Aorta (tissue), 5 donors: Measurements from ENCODE around the gene CREG1. TPM values are rescaled to one million over a fixed set of nuclear protein-coding genes. Genes with fewer than 3 reads are reported as not detected.

ENCODE experiments used
- ATAC-seq: fragments of 200-7000 bp; cut with Tn5 transposase; one replicate; pipeline ENCODE4 v1.9.1; 2022; ENCODE audit warnings: moderate library complexity; ENCODE audit not compliant: low FRiP score
- DNase-seq, 2 donors: peaks; one replicate each; pipeline ENCODE4 v3.0.0-alpha.2; 2020
- H3K27ac ChIP-seq, 2 donors: one replicate each; pipeline ENCODE4 v1.5.1; 2013; ENCODE audit warnings: low read length in 2 of 2, mild to moderate bottlenecking in 2 of 2, moderate library complexity in 2 of 2, control low read depth in 1 of 2, inconsistent platforms in 1 of 2, low read depth in 1 of 2
- H3K27me3 ChIP-seq, 2 donors: one replicate each; pipeline ENCODE4 v1.6.1; 2013; ENCODE audit warnings: control low read depth in 1 of 2, low read length in 1 of 2, mild to moderate bottlenecking in 1 of 2, moderate library complexity in 1 of 2; ENCODE audit not compliant: insufficient read depth in 2 of 2, control insufficient read depth in 1 of 2
- H3K36me3 ChIP-seq, 2 donors: one replicate each; pipeline ENCODE4 v1.6.1; 2013; ENCODE audit warnings: control low read depth in 1 of 2, low read length in 1 of 2, mild to moderate bottlenecking in 1 of 2; ENCODE audit not compliant: insufficient read depth in 2 of 2, control insufficient read depth in 1 of 2
- H3K4me1 ChIP-seq, 2 donors: one replicate each; pipeline ENCODE4 v1.6.1; 2013; ENCODE audit warnings: low read length in 2 of 2, control low read depth in 1 of 2, mild to moderate bottlenecking in 1 of 2, moderate library complexity in 1 of 2; ENCODE audit not compliant: insufficient read depth in 2 of 2, control insufficient read depth in 1 of 2
- H3K4me3 ChIP-seq, 2 donors: one replicate each; pipeline ENCODE4 v1.5.1; 2013; ENCODE audit warnings: low read length in 2 of 2, control low read depth in 1 of 2, mild to moderate bottlenecking in 1 of 2
- H3K9me3 ChIP-seq: one replicate; pipeline ENCODE4 v1.6.1; 2013; ENCODE audit warnings: mild to moderate bottlenecking, low read length; ENCODE audit not compliant: control insufficient read depth
- WGBS, 2 donors: extraction: QIAGEN DNeasy Blood & Tissue Kit; methylation state at CpG; one replicate each; pipeline ENCODE4 v1.1.7; 2013; 5-methylcytosine and 5-hydroxymethylcytosine counted together
- intact Hi-C, 2 donors: fragments of 100-400 bp; cut with DNase I; formaldehyde crosslinking; loops; one replicate each; pipeline versions ENCODE4 v1.14.2 to v1.15.0; 2022
- long read RNA-seq, 2 donors: library from polyadenylated mRNA; unstranded; transcript quantifications; one replicate each; pipeline ENCODE4 v2.0.0, GENCODE V29; 2020 to 2021
- polyA plus RNA-seq, 2 donors: library from polyadenylated mRNA; stranded (reverse); fragments of 200-250 nt; gene quantifications; one replicate each; pipeline ENCODE4 v1.2.3, GENCODE V29; 2013
- total RNA-seq, 2 donors: library from RNA; stranded (reverse); fragmentation: NEBNext Ultra II Directional; extraction: Animal tissue kit (Norgen Biotek cat#: 25700); gene quantifications; one replicate each; pipeline ENCODE4 v1.2.1, GENCODE V29; 2021
- donor health status: healthy with polysubstance abuse.
- donor health status: Bipolar disorder and iron deficiency.
- donor health status: DM: no; HTN: no; CAD: no.
- donor health status: DM: no; HTN: no; CAD: no.
- donor health status: DM: yes; HTN: yes; CAD: no.

CREG1 gene
- total RNA-seq: 100 to 1,000 TPM in 1 of 2 donors, 10 to 100 TPM in 1; 92.5 to 127 TPM
- 100 to 1,000 TPM; 101 to 105 TPM for polyA plus RNA-seq
- long read RNA-seq, donor 1, transcript CREG1-201 (4 exons, 1,974 nt): major isoform, 401 of 417 reads
- long read RNA-seq, donor 1, partial matches to known transcripts: 8 of 417 reads
- long read RNA-seq, donor 1, other reads (novel, unspliced or antisense): 6 of 417 reads
- long read RNA-seq, donor 2, transcript CREG1-201 (4 exons, 1,974 nt): major isoform, 133 of 141 reads
- long read RNA-seq, donor 2, partial matches to known transcripts: 4 of 141 reads
- long read RNA-seq, donor 2, other reads (novel, unspliced or antisense): 4 of 141 reads

- H3K36me3 ChIP-seq: no peaks in the 10 kb centered on the region
- peak within 1 kb of the TSS in 1 of 2 donors; percentile 65 for H3K27ac ChIP-seq
- H3K9me3 ChIP-seq: no peaks in the 10 kb centered on the region
- intact Hi-C loops: no loop called here
- DNase-seq (peak; percentile 96 to 97), ATAC-seq (peak; percentile 98)
- H3K27me3 ChIP-seq: no peaks in the 10 kb centered on the region
- WGBS, 2 donors: 0 to 1% methylated on average over 90 of the region's 90 CpGs
- H3K4me3 ChIP-seq: peak within 1 kb of the TSS; percentile 66 to 96
- peaks cover 0 to 8% of the 10 kb centered on the region in 2 donors for H3K4me1 ChIP-seq
Observed at GRCh38 chr1:167553136-167554027, at the start of gene CREG1. Gene CREG1, minus strand, starts transcription at chr1:167553762.

- ATAC-seq (no peak), DNase-seq (no peak)
- H3K4me1 ChIP-seq: no peaks in the 10 kb centered on the region
- H3K27ac ChIP-seq: no peak overlapping the region
- no peaks in the 10 kb centered on the region for H3K36me3 ChIP-seq
- no peak overlapping the region for H3K4me3 ChIP-seq
- WGBS, 2 donors: 93% methylated on average over 8 of the region's 8 CpGs
- intact Hi-C loops: loop anchor here in 1 of 2 donors (5.0 kb wide), 1 partner anchor 199 kb away; no protein-coding TSS in a partner anchor
- H3K9me3 ChIP-seq: peaks cover 6% of the 10 kb centered on the region
- H3K27me3 ChIP-seq: no peaks in the 10 kb centered on the region
Observed at GRCh38 chr1:167602840-167603239, 49.3 kb upstream of the CREG1 start.

GRCh38 chr1:167601442-167602383, 48.2 kb upstream of the CREG1 start:
- intact Hi-C loops: loop anchor here in 1 of 2 donors (5.0 kb wide), 1 partner anchor 201 kb away; no protein-coding TSS in a partner anchor
- Histone ChIP-seq H3K27me3 (no peaks in the 10 kb centered on the region), H3K4me3 (no peak overlapping the region), H3K4me1 (no peaks in the 10 kb centered on the region), H3K36me3 (no peaks in the 10 kb centered on the region), H3K9me3 (peaks cover 2% of the 10 kb centered on the region), H3K27ac (no peak overlapping the region)
- ATAC-seq: peak; percentile 77
- peak in 1 of 2 donors; percentile 77 for DNase-seq
- 71 to 75% methylated on average over 8 of the region's 8 CpGs for WGBS, 2 donors

- WGBS, 2 donors: 9 to 10% methylated on average over 5 of the region's 5 CpGs
- no peaks in the 10 kb centered on the region for H3K27me3 ChIP-seq
- peak in 1 of 2 donors; percentile 59 for DNase-seq
- no peaks in the 10 kb centered on the region for H3K36me3 ChIP-seq
- no peak overlapping the region for H3K4me3 ChIP-seq
- H3K9me3 ChIP-seq: no peaks in the 10 kb centered on the region
- no peak overlapping the region for H3K27ac ChIP-seq
- intact Hi-C loops: loop anchor here (1.0 to 5.0 kb wide), 2 partner anchors 88 to 202 kb away; no protein-coding TSS in a partner anchor
- no peaks in the 10 kb centered on the region for H3K4me1 ChIP-seq
- peak; percentile 83 for ATAC-seq
Observed at GRCh38 chr1:167599957-167600581, 46.5 kb upstream of the CREG1 start.

GRCh38 chr1:167594822-167595221, 41.3 kb upstream of the CREG1 start:
- no peaks in the 10 kb centered on the region for H3K27me3 ChIP-seq
- intact Hi-C loops: no loop called here
- H3K4me3 ChIP-seq: no peak overlapping the region
- no peak overlapping the region for H3K27ac ChIP-seq
- H3K9me3 ChIP-seq: no peaks in the 10 kb centered on the region
- 47 to 57% methylated on average over 6 of the region's 6 CpGs for WGBS, 2 donors
- H3K4me1 ChIP-seq: no peaks in the 10 kb centered on the region
- ATAC-seq (no peak), DNase-seq (no peak)
- H3K36me3 ChIP-seq: no peaks in the 10 kb centered on the region

- 78 to 94% methylated on average over 5 of the region's 5 CpGs for WGBS, 2 donors
- no peaks in the 10 kb centered on the region for H3K27me3 ChIP-seq
- H3K27ac ChIP-seq: no peak overlapping the region
- intact Hi-C loops: no loop called here
- no peaks in the 10 kb centered on the region for H3K4me1 ChIP-seq
- H3K36me3 ChIP-seq: no peaks in the 10 kb centered on the region
- ATAC-seq: no peak
- no peaks in the 10 kb centered on the region for H3K9me3 ChIP-seq
- H3K4me3 ChIP-seq: no peak overlapping the region
- DNase-seq: no peak
Observed at GRCh38 chr1:167593860-167594259, 40.3 kb upstream of the CREG1 start.

- intact Hi-C loops: no loop called here
- DNase-seq: no peak
- Histone ChIP-seq H3K27ac (no peak overlapping the region), H3K4me3 (no peak overlapping the region), H3K36me3 (no peaks in the 10 kb centered on the region), H3K4me1 (no peaks in the 10 kb centered on the region), H3K27me3 (no peaks in the 10 kb centered on the region), H3K9me3 (no peaks in the 10 kb centered on the region)
- ATAC-seq: no peak
Observed at GRCh38 chr1:167592475-167592874, 38.9 kb upstream of the CREG1 start.

DNA sequence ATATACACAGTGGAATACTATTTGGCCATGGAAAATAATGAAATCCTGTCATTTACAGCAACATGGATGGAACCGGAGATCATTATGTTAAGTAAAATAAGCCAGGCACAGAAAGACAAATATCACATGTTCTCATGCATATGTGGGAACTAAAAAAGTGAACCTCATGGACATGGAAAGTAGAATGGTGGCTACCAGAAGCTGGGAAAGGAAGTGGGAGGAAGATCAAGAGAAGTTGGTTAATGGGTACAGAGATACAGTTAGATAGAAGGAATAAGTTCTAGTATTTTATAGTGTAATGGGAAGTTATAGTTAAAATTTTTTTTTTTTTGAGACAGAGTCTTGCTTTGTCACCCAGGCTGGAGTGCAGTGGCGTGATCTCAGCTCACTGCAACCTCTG, 34.8 kb upstream of the CREG1 start:
- no peak overlapping the region for H3K4me3 ChIP-seq
- no peaks in the 10 kb centered on the region for H3K9me3 ChIP-seq
- intact Hi-C loops: no loop called here
- no peaks in the 10 kb centered on the region for H3K36me3 ChIP-seq
- H3K4me1 ChIP-seq: no peaks in the 10 kb centered on the region
- WGBS, 2 donors: 84 to 92% methylated on average over 2 of the region's 2 CpGs
- ATAC-seq: no peak
- no peaks in the 10 kb centered on the region for H3K27me3 ChIP-seq
- DNase-seq: no peak
- H3K27ac ChIP-seq: no peak overlapping the region
